Chondrocyte (in vitro differentiated cells): ENCODE measurements around the gene NCKAP1. TPM values are rescaled to one million over a fixed set of nuclear protein-coding genes. Genes with fewer than 3 reads are reported as not detected.

ENCODE experiments used
- DNase-seq: peaks from one replicate; pipeline ENCODE4 v3.0.0; 2021; ENCODE audit warnings: mixed read lengths, low spot score
- H3K27ac Mint-ChIP-seq: one replicate; pipeline ENCODE4 v1.8.0; 2021; ENCODE audit warnings: mild to moderate bottlenecking, moderate library complexity, mixed read lengths; ENCODE audit not compliant: unreplicated experiment
- H3K27me3 Mint-ChIP-seq: 2 replicates; pipeline ENCODE4 v1.8.0; 2021; ENCODE audit warnings: low read depth, mixed read lengths
- H3K36me3 Mint-ChIP-seq: 2 replicates; pipeline ENCODE4 v1.8.0; 2021; ENCODE audit warnings: low read depth, mixed read lengths
- H3K4me1 Mint-ChIP-seq: 2 replicates; pipeline ENCODE4 v1.8.0; 2021; ENCODE audit warnings: low read depth, mild to moderate bottlenecking, mixed read lengths
- H3K4me3 Mint-ChIP-seq: one replicate; pipeline ENCODE4 v1.8.0; 2021; ENCODE audit warnings: mild to moderate bottlenecking, moderate library complexity, mixed read lengths; ENCODE audit not compliant: unreplicated experiment
- H3K9me3 Mint-ChIP-seq: 2 replicates; pipeline ENCODE4 v1.8.0; 2021; ENCODE audit warnings: low read depth, mixed read lengths
- total RNA-seq: library from RNA; stranded (reverse); gene quantifications from 3 replicates; pipeline ENCODE4 v1.2.1, GENCODE V29; 2021
- TF ChIP-seq, protein P1 (sequence below): fragments of 200-600 bp; sonication (generic); IDR thresholded peaks from 2 replicates; pipeline ENCODE4 v1.5.0; 2021; ENCODE audit warnings: antibody characterized with exemption, mild to moderate bottlenecking, moderate library complexity

The NCKAP1 gene
- total RNA-seq, 1 donor from 2014 or later: 189 TPM

GRCh38 chr2:182891611-182892010 is 146.6 kb downstream of the NCKAP1 start:
- H3K9me3 Mint-ChIP-seq: no peaks in the 10 kb centered on the region
- H3K27me3 Mint-ChIP-seq: no peaks in the 10 kb centered on the region
- H3K27ac Mint-ChIP-seq: no peak overlapping the region
- TF ChIP-seq, protein P1, sequence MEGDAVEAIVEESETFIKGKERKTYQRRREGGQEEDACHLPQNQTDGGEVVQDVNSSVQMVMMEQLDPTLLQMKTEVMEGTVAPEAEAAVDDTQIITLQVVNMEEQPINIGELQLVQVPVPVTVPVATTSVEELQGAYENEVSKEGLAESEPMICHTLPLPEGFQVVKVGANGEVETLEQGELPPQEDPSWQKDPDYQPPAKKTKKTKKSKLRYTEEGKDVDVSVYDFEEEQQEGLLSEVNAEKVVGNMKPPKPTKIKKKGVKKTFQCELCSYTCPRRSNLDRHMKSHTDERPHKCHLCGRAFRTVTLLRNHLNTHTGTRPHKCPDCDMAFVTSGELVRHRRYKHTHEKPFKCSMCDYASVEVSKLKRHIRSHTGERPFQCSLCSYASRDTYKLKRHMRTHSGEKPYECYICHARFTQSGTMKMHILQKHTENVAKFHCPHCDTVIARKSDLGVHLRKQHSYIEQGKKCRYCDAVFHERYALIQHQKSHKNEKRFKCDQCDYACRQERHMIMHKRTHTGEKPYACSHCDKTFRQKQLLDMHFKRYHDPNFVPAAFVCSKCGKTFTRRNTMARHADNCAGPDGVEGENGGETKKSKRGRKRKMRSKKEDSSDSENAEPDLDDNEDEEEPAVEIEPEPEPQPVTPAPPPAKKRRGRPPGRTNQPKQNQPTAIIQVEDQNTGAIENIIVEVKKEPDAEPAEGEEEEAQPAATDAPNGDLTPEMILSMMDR: no peak
- H3K4me3 Mint-ChIP-seq: no peak overlapping the region
- peaks cover 55% of the 10 kb centered on the region for H3K4me1 Mint-ChIP-seq
- no peaks in the 10 kb centered on the region for H3K36me3 Mint-ChIP-seq
- DNase-seq: no peak

DNA sequence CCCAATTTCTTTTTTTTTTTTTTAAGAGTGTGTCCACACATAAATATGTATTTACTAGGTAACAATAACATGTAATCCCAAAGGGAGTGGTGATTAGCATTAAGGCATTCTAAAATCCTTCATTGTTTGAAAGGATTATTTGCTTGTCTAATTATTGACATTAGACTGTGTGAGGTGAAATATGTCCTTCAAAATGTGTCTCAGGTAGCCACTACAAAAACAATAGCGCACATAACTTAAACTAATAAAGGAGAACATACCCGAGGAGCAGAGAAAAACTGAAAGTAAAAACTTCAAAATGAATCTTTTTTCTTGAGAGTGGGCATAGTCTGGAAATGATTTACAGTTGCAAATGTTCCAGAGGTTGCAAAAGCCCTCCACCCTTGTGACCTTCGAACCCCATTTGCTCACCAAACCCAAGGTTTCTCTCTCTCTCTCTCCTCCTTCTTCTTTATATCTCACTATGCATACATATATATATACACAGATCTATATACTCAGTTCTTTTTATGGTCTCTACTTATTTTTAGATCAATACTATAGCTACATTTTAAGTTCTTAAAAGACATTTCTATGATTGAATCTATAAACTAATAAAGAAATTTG is 147.4 kb downstream of the NCKAP1 start:
- Mint-ChIP-seq H3K4me3 (no peak overlapping the region), H3K36me3 (no peaks in the 10 kb centered on the region), H3K4me1 (peaks cover 59% of the 10 kb centered on the region), H3K27ac (no peak overlapping the region), H3K27me3 (no peaks in the 10 kb centered on the region), H3K9me3 (no peaks in the 10 kb centered on the region)
- TF ChIP-seq, protein P1: no peak
- DNase-seq: no peak

DNA sequence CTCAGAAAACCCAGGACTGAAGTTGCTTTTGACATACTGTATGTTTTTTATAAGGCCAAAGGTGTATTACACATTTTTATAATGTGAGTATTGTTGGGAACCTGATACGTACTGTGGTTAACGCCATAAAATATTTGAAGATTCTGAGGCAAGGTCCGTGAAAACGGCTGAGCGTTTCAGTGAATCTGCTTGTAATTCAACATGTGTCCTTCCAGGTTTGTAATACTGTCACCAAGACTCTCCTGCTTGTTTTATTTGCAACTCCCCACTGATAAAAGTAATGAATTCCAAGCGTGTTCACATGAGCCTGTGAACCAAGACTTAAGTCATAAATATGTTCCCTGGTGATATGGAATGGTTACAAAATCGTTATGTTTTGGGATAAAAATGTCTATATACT is 148.0 kb downstream of the NCKAP1 start:
- H3K27ac Mint-ChIP-seq: no peak overlapping the region
- TF ChIP-seq, protein P1: no peak
- DNase-seq: no peak
- no peaks in the 10 kb centered on the region for H3K36me3 Mint-ChIP-seq
- peaks cover 56% of the 10 kb centered on the region for H3K4me1 Mint-ChIP-seq
- H3K27me3 Mint-ChIP-seq: no peaks in the 10 kb centered on the region
- no peak overlapping the region for H3K4me3 Mint-ChIP-seq
- no peaks in the 10 kb centered on the region for H3K9me3 Mint-ChIP-seq

DNA sequence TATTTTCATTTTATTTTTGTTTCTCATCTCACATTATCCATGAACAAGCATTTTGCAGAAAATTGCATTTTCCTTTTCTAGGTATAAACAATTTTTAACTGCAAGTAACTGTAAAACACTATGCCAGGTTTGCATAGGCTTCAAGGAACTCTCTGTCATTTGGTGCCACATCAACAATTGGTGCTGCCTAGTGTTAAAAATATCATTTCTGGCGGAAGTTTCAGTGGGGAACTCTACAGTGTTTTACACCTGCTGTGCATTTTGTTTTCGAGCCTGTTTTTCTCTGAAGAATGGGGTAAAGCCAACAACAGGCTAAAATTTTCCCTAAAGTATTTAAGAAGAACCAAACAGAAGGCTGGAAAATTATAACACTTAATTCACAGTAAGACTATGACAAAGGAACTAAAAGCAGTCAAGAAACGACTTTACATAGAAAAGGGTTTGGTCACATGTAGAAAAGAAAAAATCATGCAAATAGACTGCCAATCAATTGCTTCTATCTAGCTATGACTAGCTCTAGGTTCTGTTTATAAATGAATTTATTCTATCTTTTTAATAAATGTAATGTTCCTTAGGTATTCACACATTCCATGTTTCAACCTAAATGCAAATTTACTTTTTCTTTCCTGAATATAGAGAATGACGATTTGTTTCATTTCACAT is 150.4 kb downstream of the NCKAP1 start:
- TF ChIP-seq, protein P1: no peak
- Mint-ChIP-seq H3K36me3 (no peaks in the 10 kb centered on the region), H3K27ac (no peak overlapping the region), H3K27me3 (no peaks in the 10 kb centered on the region), H3K4me3 (no peak overlapping the region), H3K9me3 (no peaks in the 10 kb centered on the region), H3K4me1 (peaks cover 40% of the 10 kb centered on the region)
- DNase-seq: no peak

DNA sequence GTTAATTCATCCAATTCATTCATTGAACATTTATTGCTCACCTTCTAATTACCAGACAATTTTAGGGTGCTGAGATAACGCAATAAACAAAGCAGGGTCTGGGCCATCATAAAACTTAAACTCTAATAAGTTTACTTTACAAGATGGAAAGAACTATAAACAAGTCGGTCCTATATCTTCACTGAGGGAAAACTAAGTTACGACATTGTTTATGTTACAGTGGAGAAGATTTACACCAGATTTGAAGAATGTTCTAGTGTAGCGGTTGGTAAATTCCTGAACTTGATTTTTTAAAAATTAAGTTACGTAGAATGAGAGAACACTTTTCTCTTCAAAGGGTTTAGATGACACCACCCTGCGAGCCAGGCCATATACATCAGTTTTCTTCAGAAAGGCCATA is 151.2 kb downstream of the NCKAP1 start:
- TF ChIP-seq, protein P1: no peak
- Mint-ChIP-seq H3K4me3 (no peak overlapping the region), H3K27me3 (no peaks in the 10 kb centered on the region), H3K9me3 (no peaks in the 10 kb centered on the region), H3K4me1 (peaks cover 40% of the 10 kb centered on the region), H3K36me3 (no peaks in the 10 kb centered on the region), H3K27ac (peak overlapping the region; percentile 70)
- no peak for DNase-seq
